ENCODE results near the gene UBE2B.

UBE2B gene

GRCh38 chr5:134394932-134395331 is 23.6 kb downstream of the UBE2B start:
- H3K4me3 ChIP-seq (replicated peaks; ENCODE audit: low read depth, low read length), result no peak overlapping the region
- H3K36me3 ChIP-seq (ENCODE audit: control insufficient read depth, insufficient read depth, low read length), result peaks cover 8% of the 10 kb centered on the region
- no peak for TF ChIP-seq CTCF (IDR thresholded peaks at IDR 0.05; ENCODE audit: insufficient read depth, low read length, poor library complexity, severe bottlenecking)
- no peaks in the 10 kb centered on the region for H3K27me3 ChIP-seq (replicated peaks; ENCODE audit: control insufficient read depth, insufficient read depth, low read length)
- no peak for DNase-seq (ENCODE audit: extremely low read depth, insufficient read length)

- DNase-seq (ENCODE audit: extremely low read depth, insufficient read length), result no peak
- Histone ChIP-seq H3K36me3 (ENCODE audit: control insufficient read depth, insufficient read depth, low read length) (peaks cover 8% of the 10 kb centered on the region), H3K27me3 (replicated peaks; ENCODE audit: control insufficient read depth, insufficient read depth, low read length) (no peaks in the 10 kb centered on the region), H3K4me3 (replicated peaks; ENCODE audit: low read depth, low read length) (no peak overlapping the region)
- TF ChIP-seq CTCF (IDR thresholded peaks at IDR 0.05; ENCODE audit: insufficient read depth, low read length, poor library complexity, severe bottlenecking), result no peak
Observed at GRCh38 chr5:134396274-134396673, 24.9 kb downstream of the UBE2B start.

GRCh38 chr5:134397196-134397595 is 25.8 kb downstream of the UBE2B start:
- DNase-seq (ENCODE audit: extremely low read depth, insufficient read length), result no peak
- Histone ChIP-seq H3K27me3 (replicated peaks; ENCODE audit: control insufficient read depth, insufficient read depth, low read length) (no peaks in the 10 kb centered on the region), H3K4me3 (replicated peaks; ENCODE audit: low read depth, low read length) (no peak overlapping the region), H3K36me3 (ENCODE audit: control insufficient read depth, insufficient read depth, low read length) (peaks cover 10% of the 10 kb centered on the region)
- no peak for TF ChIP-seq CTCF (IDR thresholded peaks at IDR 0.05; ENCODE audit: insufficient read depth, low read length, poor library complexity, severe bottlenecking)

GRCh38 chr5:134398609-134399155 is 27.3 kb downstream of the UBE2B start:
- no peak for DNase-seq (ENCODE audit: extremely low read depth, insufficient read length)
- no peak overlapping the region for H3K4me3 ChIP-seq (replicated peaks; ENCODE audit: low read depth, low read length)
- TF ChIP-seq CTCF (IDR thresholded peaks at IDR 0.05; ENCODE audit: insufficient read depth, low read length, poor library complexity, severe bottlenecking), result no peak
- H3K36me3 ChIP-seq (ENCODE audit: control insufficient read depth, insufficient read depth, low read length), result peaks cover 4% of the 10 kb centered on the region
- H3K27me3 ChIP-seq (replicated peaks; ENCODE audit: control insufficient read depth, insufficient read depth, low read length), result no peaks in the 10 kb centered on the region

GRCh38 chr5:134403951-134404350 is 32.6 kb downstream of the UBE2B start:
- TF ChIP-seq CTCF (IDR thresholded peaks at IDR 0.05; ENCODE audit: insufficient read depth, low read length, poor library complexity, severe bottlenecking), result no peak
- no peak overlapping the region for H3K4me3 ChIP-seq (replicated peaks; ENCODE audit: low read depth, low read length)
- H3K36me3 ChIP-seq (ENCODE audit: control insufficient read depth, insufficient read depth, low read length), result peaks cover 5% of the 10 kb centered on the region
- H3K27me3 ChIP-seq (replicated peaks; ENCODE audit: control insufficient read depth, insufficient read depth, low read length), result no peaks in the 10 kb centered on the region
- no peak for DNase-seq (ENCODE audit: extremely low read depth, insufficient read length)

GRCh38 chr5:134406390-134406789 is 35.0 kb downstream of the UBE2B start:
- Histone ChIP-seq H3K36me3 (ENCODE audit: control insufficient read depth, insufficient read depth, low read length) (peaks cover 5% of the 10 kb centered on the region), H3K27me3 (replicated peaks; ENCODE audit: control insufficient read depth, insufficient read depth, low read length) (no peaks in the 10 kb centered on the region), H3K4me3 (replicated peaks; ENCODE audit: low read depth, low read length) (no peak overlapping the region)
- DNase-seq (ENCODE audit: extremely low read depth, insufficient read length), result no peak
- TF ChIP-seq CTCF (IDR thresholded peaks at IDR 0.05; ENCODE audit: insufficient read depth, low read length, poor library complexity, severe bottlenecking), result no peak
